T1000 (cell line): ENCODE results near the gene AP2A2.

ENCODE experiments used
- DNase-seq: peaks from one replicate; lab custom pipeline; 2025; ENCODE audit warnings: mixed read lengths; lab: John Stamatoyannopoulos, UW

AP2A2 gene

GRCh38 chr11:1030086-1030485 is 104.4 kb downstream of the AP2A2 start:
- DNase-seq: no peak

GRCh38 chr11:1030556-1030955 is 104.9 kb downstream of the AP2A2 start:
- DNase-seq: no peak

GRCh38 chr11:1031121-1031899 is 105.6 kb downstream of the AP2A2 start:
- DNase-seq: no peak

GRCh38 chr11:1032310-1032891 is 106.7 kb downstream of the AP2A2 start:
- no peak for DNase-seq

GRCh38 chr11:1033016-1033798 is 107.5 kb downstream of the AP2A2 start:
- DNase-seq: no peak

GRCh38 chr11:1034001-1034400 is 108.3 kb downstream of the AP2A2 start:
- no peak for DNase-seq

- no peak for DNase-seq
Measured at GRCh38 chr11:1034456-1035295, 109.0 kb downstream of the AP2A2 start.

GRCh38 chr11:1035577-1036283 is 110.1 kb downstream of the AP2A2 start:
- DNase-seq: no peak

GRCh38 chr11:1036303-1036923 is 110.7 kb downstream of the AP2A2 start, which contains the start of gene MUC6:
Gene MUC6 (minus strand): TSS chr11:1036718. CDS start chr11:1036655, 63 bp downstream.
- no peak for DNase-seq

- DNase-seq: no peak
Measured at GRCh38 chr11:1036931-1037330, 111.3 kb downstream of the AP2A2 start.

GRCh38 chr11:1037506-1038055 is 111.9 kb downstream of the AP2A2 start:
- no peak for DNase-seq

- no peak for DNase-seq
Measured at GRCh38 chr11:1038361-1038760, 112.7 kb downstream of the AP2A2 start.

- no peak for DNase-seq
Measured at GRCh38 chr11:1038921-1039320, 113.3 kb downstream of the AP2A2 start.

- DNase-seq: no peak
Measured at GRCh38 chr11:1039481-1040427, 114.1 kb downstream of the AP2A2 start.

GRCh38 chr11:1040428-1041148 is 114.9 kb downstream of the AP2A2 start:
- DNase-seq: no peak

- DNase-seq: no peak
Measured at GRCh38 chr11:1041149-1041467, 115.4 kb downstream of the AP2A2 start.

- no peak for DNase-seq
Measured at GRCh38 chr11:1041471-1041870, 115.8 kb downstream of the AP2A2 start.

GRCh38 chr11:1041936-1042608 is 116.4 kb downstream of the AP2A2 start:
- DNase-seq: no peak
